Astrocyte of the cerebellum (primary cell): ENCODE results near the gene NUCB2.
"Not testable (repeated sequence)": the region's sequence is repeated elsewhere in the genome, so short reads cannot be mapped to it uniquely, and the experiment has no call there.

Experiments
- DNase-seq: peaks from one replicate; pipeline ENCODE4 v3.0.0-alpha.2; 2011; ENCODE audit warnings: low read depth
- H3K4me3 ChIP-seq: 2 replicates; pipeline ENCODE4 v1.5.1; 2011; ENCODE audit warnings: mild to moderate bottlenecking, low read depth, low read length, moderate library complexity
- in situ Hi-C: cut with HindIII; loops from 2 replicates; pipeline ENCODE4 v1.10.0; 2017; ENCODE audit warnings: low sequenced_read_pairs
- TF ChIP-seq, protein P1 (sequence below): IDR thresholded peaks from 2 replicates; pipeline ENCODE4 v1.5.1; 2012; ENCODE audit warnings: low read length, low read depth, moderate library complexity, mild to moderate bottlenecking; ENCODE audit errors: missing control alignments

The NUCB2 gene

DNA sequence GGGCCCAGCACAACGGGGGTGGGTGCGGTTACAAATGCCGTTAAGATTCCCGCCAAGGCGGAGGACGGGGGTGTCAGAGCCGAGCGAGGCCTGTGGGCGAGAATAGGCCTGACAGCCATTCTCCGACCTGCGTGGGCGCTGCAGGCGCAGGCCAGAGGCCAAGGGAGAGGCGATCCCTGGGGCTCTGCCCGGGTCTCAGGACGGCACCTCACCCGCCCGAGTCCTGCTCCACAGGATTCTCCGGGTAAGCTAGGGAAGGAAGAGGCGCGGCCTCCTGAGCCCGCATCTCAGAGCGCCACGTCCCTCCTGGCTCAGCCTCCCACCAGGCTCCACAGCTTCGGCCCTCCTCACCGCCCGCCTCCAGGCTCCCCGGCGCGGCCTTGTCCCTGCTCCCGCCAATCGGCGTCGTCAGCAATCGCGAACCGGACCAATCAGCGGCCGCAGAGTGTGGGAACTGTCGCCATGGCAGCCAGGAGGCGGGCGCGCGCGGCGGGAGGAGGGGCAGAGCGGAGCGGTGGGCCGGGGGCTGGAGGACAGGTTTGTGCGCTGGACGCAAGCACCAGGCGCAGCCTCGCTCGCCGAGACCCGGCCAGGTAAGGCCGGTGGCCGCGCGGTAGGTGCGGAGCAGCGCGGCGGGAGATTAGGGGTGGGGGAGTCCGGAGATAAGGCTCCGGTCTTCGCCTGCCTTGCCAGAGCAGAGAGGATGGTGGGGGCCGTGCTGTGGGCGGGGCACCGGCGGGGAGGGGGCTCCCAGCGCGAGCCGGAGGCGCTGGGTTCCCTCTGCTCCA, at the start of gene NUCB2:
Gene NUCB2 (plus strand): TSS at position 504 of the 788 bp plus-strand sequence. CDS start 18,585 bp downstream, outside the sequence.
- peak; percentile 83 for DNase-seq
- in situ Hi-C loops: no loop called here
- peak within 1 kb of the TSS; percentile 81 for H3K4me3 ChIP-seq
- TF ChIP-seq, protein P1, sequence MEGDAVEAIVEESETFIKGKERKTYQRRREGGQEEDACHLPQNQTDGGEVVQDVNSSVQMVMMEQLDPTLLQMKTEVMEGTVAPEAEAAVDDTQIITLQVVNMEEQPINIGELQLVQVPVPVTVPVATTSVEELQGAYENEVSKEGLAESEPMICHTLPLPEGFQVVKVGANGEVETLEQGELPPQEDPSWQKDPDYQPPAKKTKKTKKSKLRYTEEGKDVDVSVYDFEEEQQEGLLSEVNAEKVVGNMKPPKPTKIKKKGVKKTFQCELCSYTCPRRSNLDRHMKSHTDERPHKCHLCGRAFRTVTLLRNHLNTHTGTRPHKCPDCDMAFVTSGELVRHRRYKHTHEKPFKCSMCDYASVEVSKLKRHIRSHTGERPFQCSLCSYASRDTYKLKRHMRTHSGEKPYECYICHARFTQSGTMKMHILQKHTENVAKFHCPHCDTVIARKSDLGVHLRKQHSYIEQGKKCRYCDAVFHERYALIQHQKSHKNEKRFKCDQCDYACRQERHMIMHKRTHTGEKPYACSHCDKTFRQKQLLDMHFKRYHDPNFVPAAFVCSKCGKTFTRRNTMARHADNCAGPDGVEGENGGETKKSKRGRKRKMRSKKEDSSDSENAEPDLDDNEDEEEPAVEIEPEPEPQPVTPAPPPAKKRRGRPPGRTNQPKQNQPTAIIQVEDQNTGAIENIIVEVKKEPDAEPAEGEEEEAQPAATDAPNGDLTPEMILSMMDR: no peak

DNA sequence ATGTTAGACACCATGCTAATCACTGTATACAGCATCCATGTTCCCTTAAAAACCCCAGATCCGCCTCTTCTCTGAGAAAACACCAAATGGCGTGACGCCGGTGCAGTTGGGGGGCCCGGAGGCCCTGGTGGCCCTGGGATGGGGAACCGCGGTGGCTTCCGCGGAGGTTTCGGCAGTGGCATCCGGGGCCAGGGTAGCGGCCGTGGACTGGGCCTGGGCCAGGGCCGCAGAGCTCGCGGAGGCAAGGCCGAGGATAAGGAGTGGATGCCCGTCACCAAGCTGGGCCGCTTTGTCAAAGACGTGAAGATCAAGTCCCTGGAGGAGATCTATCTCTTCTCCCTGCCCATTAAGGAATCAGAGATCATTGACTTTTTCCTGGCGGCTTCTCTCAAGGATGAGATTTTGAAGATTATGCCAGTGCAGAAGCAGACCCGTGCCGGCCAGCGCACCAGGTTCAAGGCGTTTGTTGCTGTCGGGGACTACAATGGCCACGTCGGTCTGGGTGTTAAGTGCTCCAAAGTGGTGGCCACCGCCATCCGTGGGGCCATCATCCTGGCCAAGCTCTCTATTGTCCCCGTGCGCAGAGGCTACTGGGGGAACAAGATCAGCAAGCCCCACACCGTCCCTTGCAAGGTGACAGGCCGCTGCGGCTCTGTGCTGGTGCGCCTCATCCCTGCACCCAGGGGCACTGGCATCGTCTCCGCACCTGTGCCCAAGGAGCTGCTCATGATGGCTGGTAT, 48.2 kb upstream of the NUCB2 start:
- H3K4me3 ChIP-seq, in situ Hi-C loops, DNase-seq: not testable (repeated sequence)

DNA sequence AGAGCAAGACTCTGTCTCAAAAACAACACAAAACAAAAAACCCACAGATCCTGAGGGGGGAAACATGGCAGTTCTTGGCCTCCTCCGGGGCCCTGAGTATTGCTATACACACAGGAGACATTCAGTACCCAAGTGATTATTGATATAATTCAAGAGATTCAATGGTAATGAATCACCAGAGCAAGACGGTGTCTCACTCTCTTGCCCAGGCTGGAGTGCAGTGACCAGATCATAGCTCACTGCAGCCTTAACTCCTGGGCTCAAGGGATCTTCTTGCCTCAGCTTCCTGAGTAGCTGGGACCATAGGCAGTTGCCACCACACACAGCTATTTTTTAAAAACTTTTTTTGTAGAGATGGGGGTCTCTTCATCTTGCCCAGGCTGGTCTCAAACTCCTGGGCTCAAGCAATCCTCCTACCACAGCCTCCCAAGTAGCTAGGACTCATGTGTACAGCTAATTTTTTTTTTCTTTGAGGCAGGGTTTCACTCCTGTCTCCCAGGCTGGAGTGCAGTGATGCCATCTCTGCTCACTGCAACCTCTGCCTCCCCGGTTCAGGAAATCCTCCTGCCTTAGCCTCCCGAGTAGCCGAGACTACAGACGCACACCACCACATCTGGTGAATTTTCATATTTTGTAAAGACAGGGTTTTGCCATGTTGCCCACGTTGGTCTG, 46.9 kb upstream of the NUCB2 start:
- in situ Hi-C loops: no loop called here
- TF ChIP-seq, protein P1: no peak
- no peak for DNase-seq
- H3K4me3 ChIP-seq: no peak overlapping the region

DNA sequence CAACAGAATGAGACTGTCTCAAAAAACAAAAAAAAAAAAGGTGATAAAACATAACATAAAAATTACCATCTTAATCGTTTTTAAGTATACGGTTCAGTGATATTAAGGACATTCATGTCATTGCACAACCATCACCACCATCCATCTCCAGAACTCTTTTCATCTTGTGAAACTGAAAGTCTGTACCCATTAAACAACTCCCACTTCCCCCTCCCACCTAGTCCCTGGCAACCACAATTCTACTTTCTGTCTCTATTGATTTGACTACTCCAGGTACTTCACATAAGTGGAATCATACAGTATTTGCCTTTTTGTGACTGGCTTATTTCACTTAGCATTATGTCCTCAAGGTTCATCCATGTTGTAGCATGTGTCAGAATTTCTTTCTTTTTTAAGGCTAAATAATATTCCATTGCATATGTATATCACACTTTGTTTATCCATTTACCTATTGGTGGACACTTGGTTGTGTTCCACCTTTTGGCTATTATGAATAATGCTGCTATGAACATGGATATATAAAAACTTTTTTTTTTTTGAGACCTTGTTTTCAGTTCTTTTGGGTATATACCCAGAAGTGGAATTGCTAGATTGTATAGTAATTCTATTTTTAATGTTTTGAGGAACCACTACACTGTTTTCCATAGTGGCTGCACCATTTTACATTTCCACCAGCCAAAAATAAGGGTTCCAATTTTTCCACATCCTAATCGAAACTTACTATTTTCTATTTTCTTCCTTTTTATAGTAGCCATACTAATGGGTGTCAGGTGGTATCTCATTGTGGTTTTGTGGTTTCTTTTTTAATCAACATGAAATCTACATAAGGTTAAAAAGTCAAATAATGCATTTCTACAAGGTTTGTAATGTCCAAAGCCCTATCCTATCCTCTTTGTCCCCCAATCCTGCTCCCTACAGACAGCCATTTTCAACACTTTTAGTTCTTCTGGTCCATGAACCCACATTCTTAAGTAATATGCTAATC, 45.4 kb upstream of the NUCB2 start:
- DNase-seq: no peak
- in situ Hi-C loops: no loop called here
- TF ChIP-seq, protein P1: no peak
- no peak overlapping the region for H3K4me3 ChIP-seq

DNA sequence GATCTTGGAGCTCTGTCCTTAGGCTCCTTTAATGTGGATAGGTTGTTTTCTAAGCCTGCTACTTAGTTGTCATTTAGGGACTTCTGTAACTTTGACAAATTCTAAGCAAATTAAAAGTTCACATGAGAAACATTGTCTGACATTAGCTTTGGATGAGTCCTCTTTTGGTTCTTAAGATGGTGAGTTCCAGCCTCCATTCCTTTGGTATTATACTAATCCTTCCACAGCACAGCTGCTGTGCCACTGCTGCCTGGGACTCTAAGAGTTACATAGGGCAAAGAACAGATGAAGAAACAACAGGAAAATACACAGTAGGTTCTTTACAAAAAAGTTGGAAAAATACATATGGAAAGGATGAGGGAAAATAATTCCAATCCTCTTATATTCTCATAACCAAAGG, 43.4 kb upstream of the NUCB2 start:
- DNase-seq: no peak
- TF ChIP-seq, protein P1: no peak
- in situ Hi-C loops: no loop called here
- H3K4me3 ChIP-seq: no peak overlapping the region

DNA sequence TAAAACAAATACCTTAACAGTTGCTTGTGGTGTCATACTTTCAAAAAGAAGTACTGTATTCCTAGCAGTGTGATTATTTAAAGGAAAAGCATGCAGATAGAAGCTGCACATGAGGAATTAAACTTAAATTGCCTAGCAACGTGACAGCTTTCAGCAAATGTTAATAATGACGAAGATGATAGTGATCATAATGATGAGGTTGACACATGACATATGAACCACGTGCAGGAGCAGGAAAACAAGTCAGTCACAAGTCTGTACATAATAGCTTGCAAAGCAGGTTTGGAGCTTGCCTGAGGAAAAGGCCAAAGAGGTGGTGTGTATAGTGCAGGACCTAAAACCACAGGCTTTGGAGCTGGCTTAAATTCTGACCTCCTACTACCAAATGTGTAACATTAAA, 38.2 kb upstream of the NUCB2 start:
- in situ Hi-C loops: no loop called here
- H3K4me3 ChIP-seq: no peak overlapping the region

DNA sequence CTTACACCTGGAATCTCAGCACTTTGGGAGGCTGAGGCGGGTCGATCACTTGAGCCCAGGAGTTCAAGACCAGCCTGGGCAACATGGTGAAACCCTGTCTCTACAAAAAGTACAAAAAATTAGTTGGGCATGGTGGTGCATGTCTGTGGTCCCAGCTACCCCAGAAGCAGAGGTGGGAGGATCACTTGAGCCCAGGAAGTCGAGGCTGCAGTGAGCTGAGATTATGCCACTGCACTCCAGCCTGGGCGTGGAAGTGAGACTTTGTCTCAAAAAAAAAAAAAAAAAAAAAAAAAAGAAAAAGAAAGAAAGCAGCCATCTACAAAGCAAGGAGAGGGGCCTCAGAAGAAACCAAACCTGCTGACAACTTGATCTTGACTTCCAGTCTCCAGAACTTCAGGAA, 36.6 kb upstream of the NUCB2 start:
- DNase-seq, H3K4me3 ChIP-seq, in situ Hi-C loops: not testable (repeated sequence)

More for the DNA sequence above, 38.2 kb upstream of the NUCB2 start:
- DNase-seq: no peak
- TF ChIP-seq, protein P1: no peak
